GM08714 (cell line): ENCODE measurements around the gene MRPL43.

ENCODE experiments used
- H3K4me3 ChIP-seq: fragments of 200-500 bp; sonication (Bioruptor generic); 2 replicates; pipeline ENCODE4 v1.5.1; 2014; ENCODE audit warnings: mild to moderate bottlenecking, low read length, inconsistent platforms
- ZNF274 ChIP-seq: IDR thresholded peaks from 2 replicates; pipeline ENCODE4 v1.6.1; 2012; ENCODE audit warnings: mild to moderate bottlenecking, low read depth, low read length

MRPL43 gene

DNA sequence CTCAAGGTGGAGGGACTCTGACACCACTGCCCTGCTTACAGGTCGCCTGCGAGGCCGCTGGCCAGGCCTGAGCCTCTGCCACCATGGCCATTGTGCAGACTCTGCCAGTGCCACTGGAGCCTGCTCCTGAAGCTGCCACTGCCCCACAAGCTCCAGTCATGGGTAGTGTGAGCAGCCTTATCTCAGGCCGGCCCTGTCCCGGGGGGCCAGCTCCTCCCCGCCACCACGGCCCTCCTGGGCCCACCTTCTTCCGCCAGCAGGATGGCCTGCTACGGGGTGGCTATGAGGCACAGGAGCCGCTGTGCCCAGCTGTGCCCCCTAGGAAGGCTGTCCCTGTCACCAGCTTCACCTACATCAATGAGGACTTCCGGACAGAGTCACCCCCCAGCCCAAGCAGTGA, 15.2 kb upstream of the MRPL43 start:
- TF ChIP-seq ZNF274 = no peak
- no peak overlapping the region for H3K4me3 ChIP-seq

DNA sequence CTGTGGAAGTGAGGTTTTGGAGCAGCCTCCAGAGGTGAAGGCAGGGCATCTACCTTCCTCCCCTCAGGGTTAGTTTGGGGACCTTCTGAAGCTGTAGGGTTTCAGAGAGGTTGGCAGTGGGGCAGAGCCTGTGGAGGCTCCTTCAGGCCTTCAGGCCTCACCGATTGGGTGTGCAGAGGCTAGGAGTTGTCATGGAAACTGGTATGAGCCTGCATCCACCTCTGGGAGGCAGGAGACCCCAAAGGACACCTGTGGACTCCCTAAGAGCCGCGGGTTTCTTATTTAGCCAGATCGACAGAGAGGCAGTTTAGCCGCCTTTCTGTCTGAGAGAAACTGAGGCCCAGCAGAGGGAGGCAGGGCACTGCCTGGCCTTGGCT, 14.3 kb upstream of the MRPL43 start:
- no peak overlapping the region for H3K4me3 ChIP-seq
- TF ChIP-seq ZNF274 = no peak

DNA sequence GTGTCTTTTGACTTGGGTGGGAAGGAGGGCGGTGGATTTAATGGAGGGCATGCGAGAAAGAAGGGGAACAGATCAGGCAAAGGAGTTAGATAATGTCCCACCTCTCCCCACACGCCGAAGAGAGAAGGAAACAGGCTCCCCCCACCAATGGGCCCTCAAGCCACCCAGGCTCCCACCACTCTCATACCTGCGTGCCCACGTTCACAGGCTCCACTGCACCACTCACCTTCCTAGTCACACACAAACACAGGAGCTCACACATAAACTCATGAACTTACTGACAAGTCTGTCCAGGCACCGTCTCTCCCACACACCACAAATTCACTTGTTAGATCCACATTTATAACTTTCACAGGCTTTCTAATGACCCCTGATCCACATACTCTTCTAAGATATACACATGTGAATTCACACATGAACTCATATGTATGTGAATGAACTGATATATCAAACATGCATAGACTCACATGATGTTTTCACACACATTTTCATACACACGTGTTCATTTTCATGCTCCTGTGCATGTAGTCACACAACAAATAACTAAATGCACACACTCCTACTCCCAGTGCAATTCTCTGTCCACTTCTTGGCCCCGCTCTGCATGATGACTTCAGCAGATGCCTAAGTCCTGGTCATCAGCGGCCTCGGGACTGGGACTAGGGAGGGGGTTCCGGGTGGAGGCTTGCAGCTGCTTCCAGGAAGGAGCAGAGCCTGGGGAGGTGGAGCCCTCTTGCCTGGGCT, 13.8 kb upstream of the MRPL43 start:
- H3K4me3 ChIP-seq = no peak overlapping the region; the same call in 1 of the 2 replicates
- TF ChIP-seq ZNF274 = no peak

DNA sequence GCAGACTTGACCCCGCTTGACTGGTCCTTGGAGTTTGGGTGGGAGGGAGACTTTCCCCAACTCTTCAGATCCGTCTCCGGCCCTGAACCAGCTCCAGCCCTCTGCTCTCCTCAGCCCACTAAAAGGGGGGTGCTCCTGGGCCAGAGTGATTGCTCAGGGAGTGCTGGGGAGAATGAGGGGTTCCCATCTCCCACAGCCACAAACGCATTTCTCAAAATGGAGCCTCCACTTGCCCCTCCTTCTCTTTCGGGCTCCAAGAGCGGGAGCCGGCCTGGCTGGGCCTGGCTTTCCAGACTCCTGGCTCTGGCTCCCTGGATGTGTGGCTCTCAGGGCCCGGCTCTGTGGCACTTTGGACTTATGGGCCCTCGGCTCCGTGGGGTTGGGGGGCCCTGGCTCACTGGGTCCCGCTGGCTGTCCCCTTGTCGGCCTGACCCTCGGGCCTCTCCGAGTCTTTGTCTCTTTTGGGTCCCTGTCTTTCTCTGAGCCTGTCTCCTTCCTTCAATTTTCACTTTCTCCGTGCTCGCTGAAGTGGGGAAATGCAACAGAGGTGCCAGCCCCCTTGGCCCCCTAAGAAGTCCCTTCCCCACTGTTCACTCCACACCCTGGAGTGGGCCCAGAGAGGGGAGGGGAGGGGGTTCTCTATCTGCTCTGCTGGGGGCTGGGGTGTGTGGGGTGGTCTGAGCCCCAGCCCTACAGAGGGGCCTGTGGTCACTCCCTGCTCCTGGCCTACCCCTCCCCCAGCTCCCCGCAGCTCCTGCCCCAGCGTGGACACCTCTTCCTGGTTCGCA, 13.0 kb upstream of the MRPL43 start:
- no peak for TF ChIP-seq ZNF274
- H3K4me3 ChIP-seq = peak overlapping the region; percentile 77

DNA sequence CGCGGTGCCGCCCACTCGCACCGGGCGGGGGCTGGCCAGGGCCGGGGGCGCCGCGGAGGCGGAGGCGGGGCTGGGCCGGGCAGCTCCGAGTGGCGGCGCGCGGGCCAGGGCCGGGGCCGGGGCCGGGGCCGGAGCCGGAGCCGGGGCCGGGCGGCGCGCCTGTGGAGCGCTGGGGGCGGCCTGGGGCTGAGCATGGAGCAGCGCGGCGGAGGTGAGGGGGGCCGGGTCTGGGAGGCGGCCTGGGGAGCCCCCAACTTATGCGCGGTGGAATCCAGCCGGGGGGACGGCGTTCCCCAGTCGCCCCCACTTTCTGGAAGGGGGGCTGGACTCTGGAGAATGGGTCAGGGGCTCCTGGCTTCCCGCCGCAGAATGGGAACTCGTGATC, 12.4 kb upstream of the MRPL43 start, which contains the start of gene LZTS2:
Gene LZTS2 (plus strand): TSS at position 67 of the 385 bp plus-strand sequence. CDS start 2,731 bp downstream, outside the sequence.
- TF ChIP-seq ZNF274 = no peak

DNA sequence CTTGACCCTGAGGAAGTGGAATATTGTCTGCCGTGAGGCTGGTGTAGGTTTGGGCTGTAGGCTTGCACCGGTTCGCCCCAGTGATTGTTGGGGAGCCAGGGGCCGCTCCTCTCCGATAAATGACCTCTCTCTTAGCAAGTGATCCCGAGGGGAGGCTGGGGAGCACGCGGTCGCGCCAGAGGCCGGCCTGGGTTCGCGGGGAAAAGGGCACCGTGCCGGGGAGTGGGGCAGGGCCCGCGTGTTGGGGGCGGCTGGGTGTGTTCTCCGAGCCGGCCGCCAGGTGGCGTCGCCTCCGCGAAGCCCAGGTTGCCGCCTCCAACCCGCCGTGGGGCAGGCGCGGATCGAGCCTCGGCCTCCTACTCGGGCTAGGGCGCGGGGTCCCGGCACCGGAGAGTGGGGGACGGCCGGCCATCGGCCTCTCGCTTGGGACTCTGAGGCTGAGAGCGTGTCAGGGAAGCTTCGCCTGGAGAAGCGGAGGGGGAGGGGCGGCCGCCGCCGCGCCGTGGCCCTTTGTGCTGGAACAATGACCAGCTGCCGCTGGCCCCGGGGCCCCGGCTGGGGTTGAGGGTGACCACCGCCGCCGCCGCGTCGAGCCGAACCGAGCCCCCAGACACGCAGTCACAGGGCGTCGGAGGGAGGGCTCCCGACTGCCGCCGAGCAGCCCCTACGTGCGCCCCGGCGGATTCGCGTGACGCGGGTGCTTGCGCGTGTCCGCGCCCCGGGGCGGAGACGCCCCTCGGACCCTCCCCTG, 11.9 kb upstream of the MRPL43 start:
- H3K4me3 ChIP-seq = peak overlapping the region; percentile 77; the same call in 1 of the 2 replicates
- no peak for TF ChIP-seq ZNF274

More for the DNA sequence above, 12.4 kb upstream of the MRPL43 start, which contains the start of gene LZTS2:
- H3K4me3 ChIP-seq = peak within 1 kb of the TSS; percentile 77

DNA sequence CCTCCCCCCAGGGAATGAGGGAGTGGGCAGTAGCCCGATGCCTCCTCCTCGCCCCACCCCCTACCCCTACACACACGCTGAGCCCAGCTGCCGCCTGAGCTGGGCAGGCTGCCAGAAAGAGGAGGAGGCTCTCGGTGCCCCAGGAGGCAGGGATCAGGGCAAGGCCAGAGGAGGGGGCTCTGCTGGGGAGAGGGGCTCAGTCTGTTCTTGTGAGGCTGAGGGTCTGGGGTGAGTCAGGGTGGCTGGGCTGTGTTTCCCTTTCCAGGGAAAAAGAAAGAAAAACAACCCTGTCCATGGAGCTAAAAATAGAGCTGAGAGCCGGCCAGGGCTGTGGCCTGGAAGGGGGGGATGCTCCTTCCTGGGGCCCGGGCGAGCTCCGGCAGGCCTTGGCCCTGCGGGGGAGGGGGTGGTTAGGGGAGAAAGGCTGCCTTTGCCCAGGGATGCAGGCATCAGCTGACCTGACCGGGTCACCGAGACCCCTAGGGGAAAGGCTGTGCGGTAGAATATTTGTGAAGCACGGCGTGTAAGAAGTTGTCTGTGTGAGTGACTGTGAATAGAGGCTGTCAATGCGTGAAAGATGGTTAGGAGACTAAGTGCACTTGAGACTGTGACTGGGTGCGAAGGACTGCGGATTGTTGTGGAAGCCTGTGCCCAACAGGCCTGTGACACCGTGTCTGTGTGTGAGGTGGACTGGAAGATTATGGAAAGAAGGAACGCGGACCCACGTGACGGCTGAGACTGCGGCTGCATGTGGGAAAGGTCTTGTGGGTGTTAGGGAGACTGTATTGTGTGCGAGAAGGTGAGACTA, 11.1 kb upstream of the MRPL43 start:
- TF ChIP-seq ZNF274 = no peak

DNA sequence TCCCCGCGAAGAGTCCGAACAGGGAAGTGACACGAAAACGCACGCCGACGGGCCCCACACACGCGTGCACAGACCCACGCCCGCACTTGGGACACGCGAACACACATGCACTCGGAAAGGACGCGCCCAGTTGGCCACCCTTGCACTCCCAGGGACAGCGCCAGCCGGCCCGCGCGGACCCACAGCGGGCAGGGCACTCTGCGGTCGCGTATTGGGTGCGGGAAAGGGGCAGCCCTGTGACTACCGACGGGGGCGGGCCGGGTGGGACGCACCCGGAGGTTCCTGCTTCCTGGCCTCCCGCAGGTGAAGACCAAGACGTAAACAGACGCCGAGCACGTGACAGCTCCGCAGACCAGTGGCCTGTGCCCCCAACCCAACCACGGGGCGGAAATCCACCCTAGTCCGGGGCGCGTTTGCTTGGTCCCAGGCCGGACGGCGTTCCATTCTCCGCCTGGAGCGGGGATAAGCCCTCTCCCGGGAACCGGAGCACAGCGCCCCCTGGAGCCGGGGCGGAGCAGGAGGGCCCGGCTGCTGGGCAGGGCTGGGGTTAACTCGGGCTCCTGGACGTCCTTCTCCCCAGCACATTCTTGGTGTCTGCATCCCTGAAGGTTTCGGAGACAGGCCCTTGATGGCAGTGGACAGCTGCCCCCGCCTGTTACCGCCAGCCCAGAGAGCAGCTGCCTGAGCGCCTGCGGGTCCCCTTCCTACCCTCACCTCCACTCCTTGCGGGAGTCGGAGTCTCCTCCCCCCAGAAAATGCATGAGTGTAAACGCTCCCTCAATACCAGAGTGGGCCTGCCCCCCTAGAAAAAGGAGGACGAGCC, 10.3 kb upstream of the MRPL43 start:
- TF ChIP-seq ZNF274 = no peak
- H3K4me3 ChIP-seq = peak overlapping the region; percentile 77

More for the DNA sequence above, 11.1 kb upstream of the MRPL43 start:
- peak overlapping the region; percentile 77; the same call in 1 of the 2 replicates for H3K4me3 ChIP-seq

DNA sequence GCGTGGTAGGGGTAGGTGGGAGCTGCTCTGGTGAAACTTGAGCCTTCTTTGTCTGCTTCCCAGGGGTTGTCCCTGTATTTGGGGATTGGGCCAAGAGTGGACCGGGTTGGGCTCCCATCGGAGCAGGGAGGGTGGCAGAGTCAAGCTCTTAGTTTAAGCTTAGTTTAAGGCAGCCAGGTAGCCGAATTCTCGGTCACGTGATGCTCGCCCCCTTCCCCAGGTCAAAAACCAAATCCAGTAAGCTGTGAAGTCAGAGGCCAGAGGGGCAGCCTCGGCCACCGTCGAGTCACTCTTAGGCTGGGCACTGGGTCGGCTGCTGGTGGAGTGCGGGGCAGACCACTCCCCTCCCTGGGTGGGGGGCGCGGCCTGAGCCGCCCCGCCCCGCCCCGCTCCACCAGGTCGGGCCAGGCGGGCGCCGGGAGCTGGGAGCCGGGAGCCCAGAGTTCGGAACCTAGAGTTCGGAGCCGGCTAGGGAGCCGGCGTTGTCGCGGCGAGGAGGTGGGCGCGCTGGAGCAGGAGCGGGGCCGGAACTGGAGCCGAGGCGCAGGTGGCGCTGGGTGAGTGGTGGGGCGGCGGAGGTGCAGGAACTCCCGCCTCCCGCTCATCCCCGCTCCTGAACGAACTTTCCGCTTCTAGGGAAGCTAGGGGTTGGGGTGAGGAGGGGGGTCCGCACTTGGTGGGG, 9.5 kb upstream of the MRPL43 start:
- peak overlapping the region; percentile 77 for H3K4me3 ChIP-seq
- TF ChIP-seq ZNF274 = no peak

DNA sequence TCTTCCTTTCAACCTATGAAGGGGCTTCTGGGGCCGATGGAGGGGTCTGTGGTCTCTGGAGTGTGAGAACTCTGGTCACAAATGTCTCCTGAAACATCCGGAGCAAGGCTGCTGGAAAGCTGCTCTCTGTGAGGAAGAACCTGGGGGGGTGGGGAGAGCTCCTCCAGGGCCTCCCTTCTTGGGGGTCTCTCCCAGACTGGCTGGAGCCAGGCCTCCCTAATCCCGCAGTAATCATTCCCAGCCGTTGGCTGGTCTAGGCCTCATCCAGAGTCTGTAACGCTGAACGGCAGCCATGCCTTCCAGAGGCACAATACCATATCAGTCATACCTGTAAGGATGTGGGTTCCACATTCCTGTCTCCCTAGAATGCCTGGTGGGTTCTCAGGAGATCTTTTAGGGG, 7.9 kb upstream of the MRPL43 start:
- H3K4me3 ChIP-seq = no peak overlapping the region
- no peak for TF ChIP-seq ZNF274

DNA sequence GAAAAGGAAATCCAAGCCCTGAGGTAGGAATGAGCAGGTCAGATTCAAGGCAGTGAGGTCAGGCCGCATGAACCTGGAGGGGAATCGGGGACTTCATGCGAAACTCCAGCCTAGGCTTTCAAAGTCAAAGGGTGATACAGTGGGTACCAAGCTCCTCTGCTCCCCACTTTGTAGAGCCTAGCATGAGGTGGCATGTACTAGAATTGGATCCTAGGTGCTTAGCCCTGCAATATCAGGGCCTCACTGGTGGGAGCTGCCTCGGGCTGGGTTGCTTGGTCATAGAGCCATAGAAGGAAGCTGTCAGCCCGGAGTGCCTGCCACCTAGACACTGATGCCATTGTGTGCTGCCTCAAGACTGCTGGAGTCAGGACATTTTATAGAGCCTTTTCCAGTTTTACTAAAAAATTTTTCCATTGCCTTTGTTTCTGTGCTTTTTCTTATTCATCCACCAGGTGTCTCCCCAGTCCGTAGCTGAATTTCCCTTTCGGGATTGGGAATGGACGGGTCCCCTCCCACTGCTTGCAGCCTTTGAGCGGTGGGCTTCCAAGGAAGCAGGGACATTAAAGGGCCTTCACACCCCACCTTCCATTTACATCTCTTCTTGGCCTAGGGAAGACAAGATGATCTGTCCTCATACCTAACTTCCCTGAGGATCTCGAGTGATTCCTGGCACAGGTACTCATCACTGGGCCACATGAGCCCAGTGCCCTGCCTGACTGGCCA, 6.8 kb upstream of the MRPL43 start:
- TF ChIP-seq ZNF274 = no peak
- no peak overlapping the region for H3K4me3 ChIP-seq

DNA sequence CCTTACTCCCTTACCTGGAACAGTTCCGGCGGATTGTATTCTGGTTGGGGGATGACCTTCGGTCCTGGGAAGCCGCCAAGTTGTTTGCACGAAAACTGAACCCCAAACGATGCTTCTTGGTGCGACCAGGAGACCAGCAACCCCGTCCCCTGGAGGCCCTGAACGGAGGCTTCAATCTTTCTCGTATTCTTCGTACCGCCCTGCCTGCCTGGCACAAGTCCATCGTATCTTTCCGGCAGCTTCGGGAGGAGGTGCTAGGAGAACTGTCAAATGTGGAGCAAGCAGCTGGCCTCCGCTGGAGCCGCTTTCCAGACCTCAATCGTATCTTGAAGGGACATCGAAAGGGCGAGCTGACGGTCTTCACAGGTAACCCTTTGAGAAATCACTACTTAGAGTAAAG, 1.8 kb upstream of the MRPL43 start:
- no peak for TF ChIP-seq ZNF274
- H3K4me3 ChIP-seq = no peak overlapping the region
